Measurements from ENCODE around the gene SPG7. TPM values are rescaled to one million over a fixed set of nuclear protein-coding genes. Genes with fewer than 3 reads are reported as not detected.

SPG7 gene
- total RNA-seq, 1 donor from 2014 or later = 119 TPM

GRCh38 chr16:89579351-89579750, 71.1 kb downstream of the SPG7 start:
- intact Hi-C loops (cut with DNase I) = no loop called here
- no peak for TF ChIP-seq POLR2AphosphoS5 (IDR thresholded peaks at IDR 0.05; ENCODE audit: insufficient read depth in 1 of 2, low read depth in 1 of 2)
- TF ChIP-seq POLR2A (IDR thresholded peaks at IDR 0.05) = no peak
- H3K4me1 ChIP-seq = peaks cover 29% of the 10 kb centered on the region
- peaks cover 3% of the 10 kb centered on the region for H3K27me3 ChIP-seq
- no peak for DNase-seq (ENCODE audit: extremely low spot score in 2 of 2)
- no peak overlapping the region for H3K27ac ChIP-seq
- H3K9me3 ChIP-seq = no peaks in the 10 kb centered on the region
- H3K36me3 ChIP-seq = no peaks in the 10 kb centered on the region
- no peak overlapping the region for H3K4me3 ChIP-seq

GRCh38 chr16:89581045-89581695, 73.0 kb downstream of the SPG7 start:
- DNase-seq (ENCODE audit: extremely low spot score in 2 of 2) = no peak
- no peaks in the 10 kb centered on the region for H3K36me3 ChIP-seq
- TF ChIP-seq POLR2A (IDR thresholded peaks at IDR 0.05) (no peak), CTCF (IDR thresholded peaks at IDR 0.05) (no peak), POLR2AphosphoS5 (IDR thresholded peaks at IDR 0.05; ENCODE audit: insufficient read depth in 1 of 2, low read depth in 1 of 2) (no peak)
- intact Hi-C loops (cut with DNase I) = no loop called here
- H3K4me1 ChIP-seq = peaks cover 14% of the 10 kb centered on the region
- no peak overlapping the region for H3K27ac ChIP-seq
- H3K9me3 ChIP-seq = no peaks in the 10 kb centered on the region
- no peaks in the 10 kb centered on the region for H3K27me3 ChIP-seq
- H3K4me3 ChIP-seq = no peak overlapping the region

GRCh38 chr16:89581861-89582563, 73.8 kb downstream of the SPG7 start:
- TF ChIP-seq POLR2AphosphoS5 (IDR thresholded peaks at IDR 0.05; ENCODE audit: insufficient read depth in 1 of 2, low read depth in 1 of 2) = peak; percentile 19 to 61
- TF ChIP-seq POLR2A (IDR thresholded peaks at IDR 0.05) = no peak
- intact Hi-C loops (cut with DNase I) = no loop called here
- Histone ChIP-seq H3K9me3 (no peaks in the 10 kb centered on the region), H3K27me3 (no peaks in the 10 kb centered on the region), H3K36me3 (no peaks in the 10 kb centered on the region), H3K4me3 (no peak overlapping the region), H3K4me1 (peaks cover 13% of the 10 kb centered on the region), H3K27ac (no peak overlapping the region)
- no peak for DNase-seq (ENCODE audit: extremely low spot score in 2 of 2)

- Histone ChIP-seq H3K9me3 (no peaks in the 10 kb centered on the region), H3K4me3 (no peak overlapping the region), H3K27ac (no peak overlapping the region), H3K36me3 (no peaks in the 10 kb centered on the region), H3K27me3 (no peaks in the 10 kb centered on the region), H3K4me1 (peaks cover 13% of the 10 kb centered on the region)
- intact Hi-C loops (cut with DNase I) = no loop called here
- TF ChIP-seq POLR2A (IDR thresholded peaks at IDR 0.05) (no peak), CTCF (IDR thresholded peaks at IDR 0.05) (no peak), POLR2AphosphoS5 (IDR thresholded peaks at IDR 0.05; ENCODE audit: insufficient read depth in 1 of 2, low read depth in 1 of 2) (no peak)
- DNase-seq (ENCODE audit: extremely low spot score in 2 of 2) = no peak
Measured at GRCh38 chr16:89582614-89583196, 74.5 kb downstream of the SPG7 start.

GRCh38 chr16:89583197-89583894, 75.1 kb downstream of the SPG7 start:
- intact Hi-C loops (cut with DNase I) = no loop called here
- H3K36me3 ChIP-seq = no peaks in the 10 kb centered on the region
- no peak for DNase-seq (ENCODE audit: extremely low spot score in 2 of 2)
- TF ChIP-seq POLR2A (IDR thresholded peaks at IDR 0.05) = no peak
- no peak for TF ChIP-seq POLR2AphosphoS5 (IDR thresholded peaks at IDR 0.05; ENCODE audit: insufficient read depth in 1 of 2, low read depth in 1 of 2)
- TF ChIP-seq CTCF (IDR thresholded peaks at IDR 0.05) = no peak
- no peaks in the 10 kb centered on the region for H3K27me3 ChIP-seq
- H3K9me3 ChIP-seq = no peaks in the 10 kb centered on the region
- no peak overlapping the region for H3K27ac ChIP-seq
- no peak overlapping the region for H3K4me3 ChIP-seq
- peaks cover 13% of the 10 kb centered on the region for H3K4me1 ChIP-seq

Measured in vagina (tissue), 2 donors.